IMR-90 (cell line): ENCODE measurements around the gene NTRK3. TPM values are rescaled to one million over a fixed set of nuclear protein-coding genes. Genes with fewer than 3 reads are reported as not detected.

Experiments
- ATAC-seq: fragments of 200-7000 bp; cut with Tn5 transposase; 2 replicates; pipeline ENCODE4 v1.9.1; 2020; ENCODE audit warnings: low read depth, mild to moderate bottlenecking, moderate library complexity
- BruUV-seq: library from RNA; stranded (reverse); fragments of 400-500 nt; replicated peaks from 2 replicates; lab custom pipeline; 2021; lab: Mats Ljungman, UMichigan
- CTCF ChIA-PET: fragments of 300-600 bp; formaldehyde crosslinking; extraction: SDS; loops from one replicate; lab custom pipeline; 2021; ENCODE audit warnings: antibody characterized with exemption; lab: Yijun Ruan, JAX
- POLR2A ChIA-PET: fragments of 300-600 bp; sonication (Branson Sonifier 250); formaldehyde crosslinking; loops from one replicate; lab custom pipeline; 2022; ENCODE audit warnings: antibody characterized with exemption; ENCODE audit not compliant: unreplicated experiment; lab: Charles Lee
- DNase-seq: peaks from one replicate; pipeline ENCODE4 v3.0.0; 2013
- H2AFZ ChIP-seq: replicated peaks from 2 replicates; pipeline ENCODE3; 2013; ENCODE audit warnings: low read length, mild to moderate bottlenecking; ENCODE audit not compliant: poor library complexity
- H2AK5ac ChIP-seq: 2 replicates; pipeline ENCODE4 v1.6.1; 2013; ENCODE audit warnings: low read depth, low read length, inconsistent platforms
- H2AK9ac ChIP-seq: replicated peaks from 2 replicates; pipeline ENCODE3; 2013; ENCODE audit warnings: mild to moderate bottlenecking, low read depth, low read length, moderate library complexity; ENCODE audit not compliant: poor library complexity
- H2BK120ac ChIP-seq: 2 replicates; pipeline ENCODE4 v1.6.1; 2013; ENCODE audit warnings: low read depth, low read length, inconsistent platforms
- H2BK15ac ChIP-seq: 3 replicates; pipeline ENCODE4 v1.6.1; 2013; ENCODE audit warnings: low read depth, low read length, inconsistent platforms
- H2BK20ac ChIP-seq: 2 replicates; pipeline ENCODE4 v1.6.1; 2013; ENCODE audit warnings: low read depth, mild to moderate bottlenecking, inconsistent platforms, low read length, moderate library complexity
- H2BK5ac ChIP-seq: 2 replicates; pipeline ENCODE4 v1.6.1; 2013; ENCODE audit warnings: mild to moderate bottlenecking, low read depth, low read length, inconsistent platforms; ENCODE audit not compliant: poor library complexity, severe bottlenecking
- H3K14ac ChIP-seq: replicated peaks from 2 replicates; pipeline ENCODE4 v1.6.1; 2013; ENCODE audit warnings: low read depth, low read length, inconsistent platforms
- H3K18ac ChIP-seq: 2 replicates; pipeline ENCODE4 v1.6.1; 2013; ENCODE audit warnings: low read depth, low read length, control low read depth
- H3K23ac ChIP-seq: 2 replicates; pipeline ENCODE4 v1.6.1; 2013; ENCODE audit warnings: low read depth, low read length, inconsistent platforms
- H3K27ac ChIP-seq: 2 replicates; pipeline ENCODE4 v1.5.1; 2013; ENCODE audit warnings: mild to moderate bottlenecking, control low read depth, low read length; ENCODE audit not compliant: insufficient read depth
- H3K27me3 ChIP-seq: 2 replicates; pipeline ENCODE4 v1.6.1; 2013; ENCODE audit warnings: low read length; ENCODE audit not compliant: control insufficient read depth, insufficient read depth
- H3K36me3 ChIP-seq: 2 replicates; pipeline ENCODE4 v1.6.1; 2013; ENCODE audit warnings: low read length, mixed read lengths; ENCODE audit not compliant: control insufficient read depth, insufficient read depth
- H3K4ac ChIP-seq: 2 replicates; pipeline ENCODE4 v1.6.1; 2013; ENCODE audit warnings: low read depth, low read length, inconsistent platforms
- H3K4me1 ChIP-seq: 2 replicates; pipeline ENCODE4 v1.6.1; 2013; ENCODE audit warnings: low read length, mixed read lengths; ENCODE audit not compliant: control insufficient read depth, insufficient read depth
- H3K4me2 ChIP-seq: 2 replicates; pipeline ENCODE4 v1.6.1; 2013; ENCODE audit warnings: low read depth, mild to moderate bottlenecking, control low read depth, low read length, moderate library complexity
- H3K4me3 ChIP-seq: 2 replicates; pipeline ENCODE4 v1.5.1; 2013; ENCODE audit warnings: low read depth, mild to moderate bottlenecking, control low read depth, low read length, moderate library complexity; ENCODE audit not compliant: insufficient read depth
- H3K56ac ChIP-seq: 2 replicates; pipeline ENCODE4 v1.6.1; 2013; ENCODE audit warnings: low read length, inconsistent platforms; ENCODE audit not compliant: insufficient read depth; ENCODE audit errors: extremely low read depth
- H3K79me1 ChIP-seq, 2 experiments: 2 replicates each; pipeline ENCODE4 v1.6.1; 2013; ENCODE audit warnings: low read length in 2 of 2, inconsistent platforms in 1 of 2, low read depth in 1 of 2
- H3K9ac ChIP-seq: 2 replicates; pipeline ENCODE4 v1.6.1; 2013; ENCODE audit warnings: low read depth, low read length, control low read depth
- H3K9me1 ChIP-seq: 2 replicates; pipeline ENCODE4 v1.6.1; 2013; ENCODE audit warnings: low read length, inconsistent platforms; ENCODE audit not compliant: insufficient read depth
- H3K9me3 ChIP-seq: 2 replicates; pipeline ENCODE4 v1.6.1; 2013; ENCODE audit warnings: low read length; ENCODE audit not compliant: control insufficient read depth, insufficient read depth
- H4K20me1 ChIP-seq: 2 replicates; pipeline ENCODE4 v1.6.1; 2013; ENCODE audit warnings: low read length, inconsistent platforms; ENCODE audit not compliant: insufficient read depth
- H4K5ac ChIP-seq: 2 replicates; pipeline ENCODE4 v1.6.1; 2013; ENCODE audit warnings: mild to moderate bottlenecking, low read depth, low read length, control low read depth
- H4K8ac ChIP-seq, 2 experiments: 2 replicates each; pipeline ENCODE4 v1.6.1; 2013; ENCODE audit warnings: low read depth in 2 of 2, low read length in 2 of 2, control low read depth in 1 of 2, inconsistent platforms in 1 of 2
- H4K91ac ChIP-seq: 2 replicates; pipeline ENCODE4 v1.6.1; 2013; ENCODE audit warnings: low read depth, low read length, inconsistent platforms; ENCODE audit not compliant: insufficient read depth
- MAZ ChIP-seq: IDR thresholded peaks from 2 replicates; pipeline ENCODE4 v1.6.1; 2012; ENCODE audit warnings: low read depth, mild to moderate bottlenecking, low read length, improper control_type of control experiment, moderate library complexity, borderline replicate concordance
- MXI1 ChIP-seq: IDR thresholded peaks from 2 replicates; pipeline ENCODE4 v1.6.1; 2012; ENCODE audit warnings: low read depth, mild to moderate bottlenecking, low read length, moderate library complexity, borderline replicate concordance
- NFE2L2 ChIP-seq: fragments of 150-350 bp; IDR thresholded peaks from 2 replicates; pipeline ENCODE4 v1.6.1; 2016; ENCODE audit warnings: low read depth, mild to moderate bottlenecking, low read length
- RAD21 ChIP-seq: IDR thresholded peaks from 2 replicates; pipeline ENCODE4 v1.6.1; 2012; ENCODE audit warnings: low read length, improper control_type of control experiment
- RFX5 ChIP-seq: IDR thresholded peaks from 2 replicates; pipeline ENCODE4 v1.8.0; 2012; ENCODE audit warnings: low read depth, mild to moderate bottlenecking, low read length, moderate library complexity
- WGBS, 2 experiments: methylation state at CpG; one replicate each; pipeline versions ENCODE4 v1.1.5 to v1.1.7; 2013; ENCODE audit warnings: missing lambda C conversion rate in 2 of 2; ENCODE audit not compliant: insufficient read length in 1 of 2; ENCODE audit errors: extremely low coverage in 2 of 2; 5-methylcytosine and 5-hydroxymethylcytosine counted together
- dilution Hi-C: fragments of 300-500 bp; cut with HindIII; formaldehyde crosslinking; loops from one replicate; pipeline ENCODE4 v1.14.3; 2018; ENCODE audit warnings: low sequenced_read_pairs; ENCODE audit not compliant: unreplicated experiment
- in situ Hi-C: fragments of 300-500 bp; cut with MboI; formaldehyde crosslinking; loops from 3 replicates; pipeline ENCODE4 v1.14.3; 2019; ENCODE audit warnings: low sequenced_read_pairs, inconsistent platforms, mixed read lengths
- intact Hi-C: fragments of 100-400 bp; cut with micrococcal nuclease; formaldehyde crosslinking; loops from 2 replicates; pipeline ENCODE4 v1.10.0; 2022
- polyA plus RNA-seq, 3 experiments: library from polyadenylated mRNA; depleted of rRNA; stranded (reverse); fragments of >200 nt; gene quantifications; 2 replicates each; pipeline ENCODE4 v1.2.3, GENCODE V29; 2012; ENCODE audit warnings: low replicate concordance in 1 of 3
- total RNA-seq: library from RNA; depleted of rRNA; stranded (reverse); fragments of >200 nt; gene quantifications from 2 replicates; pipeline ENCODE4 v1.2.3, GENCODE V29; 2012

The NTRK3 gene
- total and polyA plus RNA-seq, 2 of the 4 experiments (the other 2 are of a cell fraction) = under 0.01 to 0.15 TPM

GRCh38 chr15:88126695-88127431 is 129.7 kb downstream of the NTRK3 start:
- no TSS peak for BruUV-seq
- H3K4me2 ChIP-seq = no peak overlapping the region
- DNase-seq = no peak

More at GRCh38 chr15:88126695-88127431, 129.7 kb downstream of the NTRK3 start:
- Histone ChIP-seq H3K4ac (no peak overlapping the region), H2AK9ac (no peak overlapping the region), H4K5ac (no peak overlapping the region), H2AK5ac (no peak overlapping the region), H4K8ac (no peak overlapping the region), H2BK20ac (no peak overlapping the region), H3K27me3 (no peaks in the 10 kb centered on the region), H3K9ac (no peak overlapping the region), H3K23ac (no peak overlapping the region), H2BK5ac (no peak overlapping the region), H3K4me3 (no peak overlapping the region), H2AFZ (no peak overlapping the region), H4K20me1 (no peaks in the 10 kb centered on the region), H3K36me3 (no peaks in the 10 kb centered on the region), H4K91ac (no peak overlapping the region), H3K18ac (no peak overlapping the region), H3K27ac (no peak overlapping the region), H3K14ac (no peak overlapping the region), H2BK15ac (no peak overlapping the region), H3K56ac (no peak overlapping the region), H3K9me1 (no peaks in the 10 kb centered on the region), H2BK120ac (no peak overlapping the region), H3K4me1 (no peaks in the 10 kb centered on the region), H3K79me1 (no peaks in the 10 kb centered on the region), H3K9me3 (peaks cover 16% of the 10 kb centered on the region)
- ATAC-seq = no peak
- WGBS, 2 experiments = no CpG with 5 or more reads among the region's 6 CpGs
- dilution Hi-C loops (no loop called here), in situ Hi-C loops (no loop called here), intact Hi-C loops (no loop called here)
- POLR2A ChIA-PET = no interaction called here
- TF ChIP-seq MAZ (no peak), RFX5 (no peak), RAD21 (no peak), NFE2L2 (no peak), MXI1 (no peak)
- CTCF ChIA-PET = no interaction called here
